Measurements from ENCODE around the gene UNC13D.
A peak's percentile ranks its signal among the peaks of the same experiment; 100 is the strongest.
"Not testable (repeated sequence)": the region's sequence is repeated elsewhere in the genome, so short reads cannot be mapped to it uniquely, and the experiment has no call there.

UNC13D gene

DNA sequence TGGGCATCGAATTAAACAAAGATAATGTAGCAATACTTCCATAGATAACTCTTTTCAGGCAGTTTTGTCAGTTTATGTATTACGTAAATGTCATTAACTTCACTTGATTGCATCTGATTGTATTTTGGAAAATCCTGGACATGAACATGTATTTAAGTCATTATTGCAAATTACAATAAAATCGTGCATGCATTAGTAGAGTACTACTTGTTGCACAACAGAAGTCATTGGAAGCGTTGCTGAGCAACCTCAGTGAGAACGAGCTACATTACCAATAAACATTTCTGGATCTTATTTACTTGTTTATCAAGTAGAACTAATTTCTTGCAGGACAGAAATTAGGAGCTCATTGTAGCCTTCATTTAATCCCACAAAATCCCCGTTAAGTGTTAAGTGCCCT, 53.0 kb downstream of the UNC13D start:
- DNase-seq, result no peak

DNA sequence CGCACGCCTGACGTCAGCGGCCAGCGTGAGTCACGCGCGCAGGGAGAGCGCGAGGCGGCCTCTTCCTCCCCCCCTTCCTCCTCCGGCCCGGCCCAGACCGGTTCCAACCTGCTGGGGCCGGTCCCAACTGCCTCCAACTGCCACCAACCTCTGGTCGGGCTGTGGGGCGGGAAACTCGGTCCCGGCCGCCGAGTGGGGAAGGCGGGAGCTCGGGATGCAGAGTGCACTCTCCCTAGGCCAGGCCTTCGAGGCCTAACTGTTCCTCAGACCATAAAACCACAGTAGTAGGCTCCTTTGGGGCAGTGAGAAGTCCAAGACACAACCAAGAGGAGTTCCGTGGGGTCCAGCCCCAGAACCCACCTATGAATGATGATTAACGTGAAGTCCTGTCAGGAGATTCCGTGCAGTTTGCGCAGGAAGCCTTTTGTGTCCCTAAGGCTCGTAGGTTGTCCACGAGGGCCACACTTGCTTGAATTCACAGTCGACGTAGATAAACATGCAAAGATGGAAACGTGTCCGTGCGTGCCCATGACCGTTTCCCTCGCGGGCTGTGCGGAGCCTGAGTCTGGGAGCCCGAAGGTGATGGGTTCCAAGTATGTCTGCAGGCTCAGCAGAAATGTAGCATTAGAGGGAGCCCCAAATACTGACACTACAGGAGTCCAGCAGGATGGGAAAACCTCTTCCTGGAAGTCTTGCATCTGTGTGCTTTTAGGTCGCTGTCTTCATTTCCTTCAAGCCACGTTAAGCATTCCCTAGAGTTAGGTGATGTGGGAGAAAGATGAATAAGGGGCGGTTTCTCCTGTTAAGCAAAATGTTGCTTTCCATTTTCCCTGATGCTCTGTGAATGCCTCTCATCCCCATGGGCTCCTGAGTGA, 59.0 kb downstream of the UNC13D start:
- peak; percentile 78 for DNase-seq

DNA sequence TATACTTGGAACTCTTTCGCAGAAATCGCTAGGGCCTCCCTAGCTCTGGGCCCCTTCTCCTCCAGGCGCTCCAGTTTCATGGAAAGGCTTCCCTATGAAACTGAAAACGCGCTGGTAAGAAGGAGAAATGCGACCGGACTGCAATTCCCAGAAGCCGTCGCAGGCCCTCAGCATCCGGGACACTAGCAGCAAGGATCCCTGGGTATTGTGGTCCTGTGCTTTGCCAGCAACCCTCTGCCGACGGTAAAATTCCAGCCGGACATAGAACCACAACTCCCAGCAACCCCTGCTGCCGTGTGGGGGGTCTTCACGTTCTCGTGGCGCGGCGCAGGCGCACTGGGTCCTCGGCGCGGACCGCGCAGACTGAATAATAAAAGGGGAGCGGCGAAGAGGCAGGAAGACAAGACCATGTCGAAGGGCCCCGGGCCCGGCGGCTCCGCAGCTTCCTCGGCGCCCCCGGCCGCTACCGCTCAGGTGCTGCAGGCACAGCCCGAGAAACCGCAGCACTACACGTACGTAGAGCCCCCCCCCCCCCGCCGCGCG, 59.7 kb downstream of the UNC13D start, which contains the start of gene UNK:
Gene UNK, plus strand, starts transcription at position 334 of the 543 bp plus-strand sequence. Its CDS starts 75 bp downstream, at position 409.
- peak; percentile 97 for DNase-seq

DNA sequence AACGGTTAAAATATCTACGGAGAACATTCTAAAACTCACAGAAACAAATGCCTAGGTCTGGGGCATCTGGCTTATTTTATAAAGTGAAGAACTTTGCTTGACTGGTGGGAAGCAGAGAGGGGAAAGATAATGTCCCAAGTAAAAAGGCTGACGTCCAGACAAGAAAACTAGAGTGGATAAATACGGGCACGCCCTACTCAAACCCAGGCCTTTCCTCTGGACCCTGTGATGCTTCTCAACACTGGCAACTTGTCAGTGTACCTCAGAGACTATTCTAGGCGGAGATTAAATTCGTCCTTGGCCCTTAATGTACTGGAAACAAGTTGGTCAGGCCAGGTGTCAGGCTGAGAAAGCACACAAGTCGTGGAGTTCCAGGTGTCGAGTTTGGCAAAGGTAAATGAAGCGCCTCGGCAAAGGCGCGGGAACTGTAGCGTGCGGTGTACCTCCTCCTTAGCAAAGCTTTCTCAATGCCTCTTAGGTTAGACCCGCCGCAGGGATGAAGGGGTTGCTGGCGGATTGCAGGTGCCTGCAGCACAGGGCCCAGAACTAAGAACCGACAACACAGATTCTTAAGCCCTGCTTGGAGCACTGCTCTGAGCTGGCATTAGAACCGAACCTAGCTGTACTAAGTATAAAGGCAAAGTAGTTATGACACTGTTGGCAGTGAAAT, 60.3 kb downstream of the UNC13D start:
- peak; percentile 30 for DNase-seq

DNA sequence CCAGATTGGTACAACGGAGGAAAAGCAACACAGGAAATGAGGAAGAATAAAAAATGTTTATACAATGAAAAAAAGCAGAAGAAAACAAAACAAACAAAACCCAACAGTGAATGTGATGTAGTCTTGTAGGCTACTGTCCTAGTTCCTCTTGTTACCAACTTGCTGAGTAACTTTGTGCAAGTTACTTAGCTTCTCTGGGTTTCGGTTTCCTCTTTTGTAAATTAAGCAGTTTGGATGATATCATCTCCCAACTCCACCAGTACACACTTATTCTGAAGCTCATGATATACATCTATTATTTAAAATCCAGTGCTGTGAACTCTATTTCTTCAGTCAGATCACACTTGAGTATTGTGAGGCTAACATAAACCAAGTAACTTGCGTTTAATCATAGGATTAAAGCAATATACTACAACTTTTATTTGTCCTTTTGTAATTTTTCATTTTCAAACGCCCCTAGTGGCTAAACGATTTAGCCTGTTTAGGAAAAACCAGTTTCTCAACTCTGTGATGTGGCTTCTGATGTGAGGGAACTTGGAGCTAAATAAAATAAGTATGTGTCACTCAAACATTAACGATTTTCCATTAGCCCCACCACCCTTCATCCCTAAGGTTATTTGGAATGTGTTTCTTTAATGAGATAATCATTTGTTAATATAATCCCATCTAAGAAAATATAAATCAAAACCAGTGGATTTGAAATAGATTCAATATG, 61.0 kb downstream of the UNC13D start:
- DNase-seq, result peak; percentile 41

DNA sequence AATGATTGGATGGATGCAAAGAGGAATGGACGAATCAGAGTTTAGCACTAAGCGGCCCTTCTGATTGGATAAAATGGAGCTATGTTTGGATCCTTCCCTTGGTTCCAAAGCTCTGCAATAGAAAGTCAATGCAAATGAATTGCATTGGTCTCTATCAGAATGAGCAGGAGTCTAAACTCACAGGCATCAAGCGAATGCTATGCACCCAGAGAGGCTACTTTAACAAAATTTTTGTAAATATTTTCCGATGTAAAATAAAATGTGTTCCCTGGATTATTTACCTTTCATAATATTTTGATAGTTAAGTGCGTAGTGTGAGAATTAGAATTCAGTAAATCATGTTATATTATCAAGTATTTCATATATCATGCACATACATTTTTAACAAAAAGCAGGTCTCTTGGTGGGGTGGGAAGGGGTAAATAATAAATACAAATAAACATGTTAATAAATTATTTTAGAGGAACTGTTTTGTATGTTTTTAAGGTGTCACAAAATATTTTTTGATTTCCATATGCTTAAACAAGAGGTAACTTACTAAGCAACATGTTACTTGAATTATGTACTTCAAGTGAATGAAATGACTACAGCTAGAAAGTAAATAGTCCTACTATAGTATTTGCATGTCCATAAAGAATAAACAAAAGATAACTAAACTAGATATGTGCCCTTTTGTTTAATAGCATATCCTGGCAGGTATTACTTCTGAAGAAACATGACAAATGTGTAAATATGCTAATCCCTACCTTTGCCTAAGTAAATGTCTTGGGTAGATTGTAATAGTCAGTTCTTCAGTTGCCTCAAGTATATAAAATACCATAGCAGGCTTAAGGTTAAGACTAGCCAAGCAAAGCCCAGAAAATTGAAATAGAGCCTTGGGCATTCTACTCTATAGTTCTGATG, 64.0 kb downstream of the UNC13D start:
- DNase-seq, result no peak

DNA sequence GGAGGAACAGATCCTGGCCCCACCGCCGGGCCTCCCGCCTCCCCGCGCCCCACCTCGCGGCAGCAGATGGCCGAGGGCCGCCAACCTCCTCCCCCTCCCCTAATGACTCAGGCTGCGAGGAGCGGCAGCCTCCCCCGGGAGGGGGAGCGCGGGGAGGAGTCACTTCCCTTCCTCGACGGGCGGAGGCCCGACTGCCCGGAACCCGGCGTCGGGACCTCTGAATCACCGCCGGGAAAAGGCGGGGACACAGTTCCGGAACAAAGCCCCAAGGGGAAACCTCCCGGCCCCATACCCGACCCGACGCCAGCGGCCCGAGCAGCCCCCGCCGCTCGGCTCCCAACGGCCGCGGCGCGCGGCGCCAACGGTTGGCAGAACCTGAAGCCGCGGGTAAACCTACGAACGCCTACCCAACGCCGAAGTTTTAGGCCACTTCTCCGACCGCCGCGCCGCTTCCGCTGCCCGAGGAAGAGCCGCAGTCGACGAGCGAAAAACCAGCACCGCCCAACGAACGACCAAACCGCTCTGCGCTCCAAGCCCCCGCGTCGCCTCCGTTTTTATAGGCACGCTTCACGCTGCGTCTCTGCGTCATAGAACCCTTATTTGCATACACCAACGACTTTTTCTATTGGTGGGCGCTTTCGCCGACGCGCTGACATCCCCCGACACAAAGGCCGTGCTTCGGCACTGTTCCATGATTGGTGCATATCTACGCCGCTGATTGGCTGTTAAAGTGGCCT, 64.8 kb downstream of the UNC13D start:
- DNase-seq, result peak; percentile 99

DNA sequence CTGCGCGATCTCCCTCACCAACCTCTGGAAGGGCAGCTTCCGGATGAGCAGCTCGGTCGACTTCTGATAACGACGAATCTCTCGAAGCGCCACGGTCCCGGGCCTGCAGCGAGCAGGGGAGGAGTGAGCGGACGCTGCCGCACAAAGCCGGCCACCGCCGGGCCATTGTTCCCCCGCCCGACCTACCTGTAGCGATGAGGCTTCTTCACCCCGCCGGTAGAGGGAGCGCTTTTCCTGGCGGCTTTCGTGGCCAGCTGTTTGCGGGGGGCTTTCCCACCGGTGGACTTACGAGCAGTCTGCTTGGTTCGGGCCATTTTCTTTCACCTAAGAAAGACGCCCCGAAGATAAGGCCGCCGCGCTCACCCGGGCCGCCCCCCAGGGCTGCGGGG, 65.3 kb downstream of the UNC13D start:
- DNase-seq, result peak; percentile 52

DNA sequence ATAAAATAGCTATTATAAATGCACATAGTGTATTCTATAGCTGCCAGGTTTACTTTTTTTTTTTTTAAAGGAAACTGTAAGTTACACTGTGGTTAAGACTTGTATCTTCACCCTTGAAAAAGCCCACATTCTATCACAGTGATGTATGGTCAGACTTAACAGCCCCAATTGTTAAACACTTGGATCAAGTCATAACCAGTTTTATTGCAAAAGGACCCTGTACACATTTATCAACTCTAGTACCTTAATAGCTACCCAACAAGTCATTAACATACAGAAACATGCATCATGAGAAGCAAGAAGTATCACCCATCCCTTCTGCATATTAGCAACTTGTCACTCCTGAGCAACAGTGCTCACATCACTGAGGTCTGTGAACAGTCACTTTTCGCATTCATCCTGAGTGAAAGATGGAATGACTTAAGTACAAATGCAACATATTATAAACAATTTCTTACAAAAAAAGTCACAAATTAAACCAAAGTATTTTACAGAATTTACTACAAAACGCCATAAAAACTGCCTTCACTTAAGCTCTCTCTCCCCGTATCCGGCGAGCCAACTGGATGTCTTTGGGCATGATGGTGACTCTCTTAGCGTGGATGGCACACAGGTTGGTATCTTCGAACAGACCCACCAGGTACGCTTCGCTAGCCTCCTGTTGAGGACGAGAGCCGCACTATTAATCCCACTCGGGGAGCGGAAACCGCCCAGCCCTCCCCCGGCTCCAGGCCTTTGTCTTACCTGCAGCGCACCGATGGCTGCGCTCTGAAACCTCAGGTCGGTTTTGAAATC, 65.9 kb downstream of the UNC13D start:
- not testable (repeated sequence) for DNase-seq

DNA sequence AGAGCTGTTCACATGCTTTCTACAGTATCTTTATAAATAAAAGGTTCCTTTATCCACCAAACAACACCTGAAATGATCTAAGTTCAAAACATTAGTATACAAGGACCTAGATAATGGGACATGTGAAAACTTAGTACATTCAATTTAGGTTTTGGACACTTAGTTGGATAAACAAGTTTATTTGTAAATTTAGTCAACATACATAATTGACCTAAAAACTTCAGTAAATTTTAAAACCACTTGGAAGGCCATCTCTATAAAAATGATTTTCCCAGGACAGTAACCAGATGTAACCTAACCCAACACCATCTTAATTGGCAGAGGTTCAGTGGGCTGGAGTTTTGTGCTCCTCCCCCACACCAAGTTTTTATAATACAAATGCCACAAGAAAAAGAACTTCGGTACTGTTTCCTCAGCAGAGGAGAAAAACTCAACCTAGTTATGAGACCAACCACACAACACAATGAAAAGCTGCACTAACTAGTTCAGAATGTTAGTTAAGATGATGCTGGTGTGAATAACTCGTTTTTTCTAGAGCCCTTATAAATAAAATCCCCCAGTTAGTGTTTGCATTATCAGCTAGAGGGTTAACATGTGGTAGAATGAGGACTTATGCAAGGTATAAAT, 66.8 kb downstream of the UNC13D start:
- DNase-seq, result no peak

All from NCI-H1105 treated with DMSO at 0.1 percent for 48 hours (cell line).